Measurements from ENCODE around the gene PWWP2B.

The PWWP2B gene

GRCh38 chr10:132396494-132397035 is 435 bp upstream of the PWWP2B start:
- Histone ChIP-seq H3K36me3 (peaks cover 22% of the 10 kb centered on the region), H3K4me3 (ENCODE audit: low read depth, low read length) (peak overlapping the region; percentile 58), H3K9me3 (ENCODE audit: severe bottlenecking) (no peaks in the 10 kb centered on the region), H3K27me3 (ENCODE audit: insufficient read depth, low read depth, severe bottlenecking) (no peaks in the 10 kb centered on the region), H3K27ac (peak overlapping the region; percentile 80)
- peak; percentile 39; the same call in 1 of the 2 replicates for TF ChIP-seq CTCF (IDR thresholded peaks at IDR 0.05; ENCODE audit: low read depth, low read length)
- peak; percentile 57 for DNase-seq

GRCh38 chr10:132397671-132398565 is 918 bp downstream of the PWWP2B start:
- Histone ChIP-seq H3K27ac (peak overlapping the region; percentile 94), H3K27me3 (ENCODE audit: insufficient read depth, low read depth, severe bottlenecking) (no peaks in the 10 kb centered on the region), H3K36me3 (peaks cover 26% of the 10 kb centered on the region), H3K9me3 (ENCODE audit: severe bottlenecking) (no peaks in the 10 kb centered on the region), H3K4me3 (ENCODE audit: low read depth, low read length) (peak overlapping the region; percentile 62)
- no peak for TF ChIP-seq CTCF (IDR thresholded peaks at IDR 0.05; ENCODE audit: low read depth, low read length)
- DNase-seq, result peak; percentile 66

- DNase-seq, result no peak
- no peaks in the 10 kb centered on the region for H3K27me3 ChIP-seq (ENCODE audit: insufficient read depth, low read depth, severe bottlenecking)
- H3K27ac ChIP-seq, result peak overlapping the region; percentile 94
- no peaks in the 10 kb centered on the region for H3K9me3 ChIP-seq (ENCODE audit: severe bottlenecking)
- no peak overlapping the region; the same call in 1 of the 2 replicates for H3K4me3 ChIP-seq (ENCODE audit: low read depth, low read length)
- H3K36me3 ChIP-seq, result peaks cover 26% of the 10 kb centered on the region
- no peak for TF ChIP-seq CTCF (IDR thresholded peaks at IDR 0.05; ENCODE audit: low read depth, low read length)
Measured at GRCh38 chr10:132398566-132398991, 1.6 kb downstream of the PWWP2B start.

GRCh38 chr10:132399117-132400035 is 2.4 kb downstream of the PWWP2B start:
- Histone ChIP-seq H3K27ac (peak overlapping the region; percentile 37), H3K27me3 (ENCODE audit: insufficient read depth, low read depth, severe bottlenecking) (no peaks in the 10 kb centered on the region), H3K4me3 (ENCODE audit: low read depth, low read length) (no peak overlapping the region), H3K9me3 (ENCODE audit: severe bottlenecking) (no peaks in the 10 kb centered on the region), H3K36me3 (peaks cover 29% of the 10 kb centered on the region)
- no peak for TF ChIP-seq CTCF (IDR thresholded peaks at IDR 0.05; ENCODE audit: low read depth, low read length)
- no peak for DNase-seq

GRCh38 chr10:132400041-132400546 is 3.1 kb downstream of the PWWP2B start:
- H3K27me3 ChIP-seq (ENCODE audit: insufficient read depth, low read depth, severe bottlenecking), result no peaks in the 10 kb centered on the region
- DNase-seq, result no peak
- peak overlapping the region; percentile 37 for H3K27ac ChIP-seq
- no peak overlapping the region for H3K4me3 ChIP-seq (ENCODE audit: low read depth, low read length)
- peaks cover 32% of the 10 kb centered on the region for H3K36me3 ChIP-seq
- TF ChIP-seq CTCF (IDR thresholded peaks at IDR 0.05; ENCODE audit: low read depth, low read length), result no peak
- H3K9me3 ChIP-seq (ENCODE audit: severe bottlenecking), result no peaks in the 10 kb centered on the region

Measured in WERI-Rb-1 (cell line).